Esophagus squamous epithelium (tissue), 5 donors: Measurements from ENCODE around the gene CACNA2D3. TPM values are rescaled to one million over a fixed set of nuclear protein-coding genes. Genes with fewer than 3 reads are reported as not detected.
A peak's percentile ranks its signal among the peaks of the same experiment; 100 is the strongest.

Experiments
- DNase-seq: peaks from one replicate; lab custom pipeline; 2025; lab: John Stamatoyannopoulos, UW
- H3K27ac ChIP-seq, 4 donors: fragments of 200-600 bp; sonication (generic); one replicate each; pipeline ENCODE4 v1.5.1; 2016 to 2019; ENCODE audit warnings: mild to moderate bottlenecking in 1 of 4
- H3K27me3 ChIP-seq, 4 donors: fragments of 200-600 bp; sonication (generic); 1 replicate in 3 of 4; 2 replicates in 1 of 4; pipeline versions ENCODE4 v1.5.1 to v1.6.0; 2017 to 2021; ENCODE audit warnings: antibody characterized with exemption in 1 of 4
- H3K36me3 ChIP-seq, 3 donors: fragments of 200-600 bp; sonication (generic); one replicate each; pipeline ENCODE4 v1.5.1; 2016 to 2019
- H3K4me1 ChIP-seq, 3 donors: fragments of 200-600 bp; sonication (generic); one replicate each; pipeline ENCODE4 v1.5.1; 2017 to 2019
- H3K4me3 ChIP-seq, 4 donors: fragments of 200-600 bp; sonication (generic); 1 replicate in 3 of 4; 2 replicates in 1 of 4; pipeline ENCODE4 v1.5.1; 2016 to 2019; ENCODE audit warnings: mild to moderate bottlenecking in 2 of 4, moderate library complexity in 1 of 4
- H3K9me3 ChIP-seq, 3 donors: fragments of 200-600 bp; sonication (generic); one replicate each; pipeline ENCODE4 v1.5.1; 2016 to 2019
- CTCF ChIP-seq, 6 experiments: fragments of 450-650 bp in 4 of 6; fragments of 200-600 bp in 2 of 6; sonication (generic) in 2 of 6; IDR thresholded peaks; one replicate each; pipeline ENCODE4 v1.5.1; 2016 to 2019; ENCODE audit warnings: antibody characterized with exemption in 6 of 6, mild to moderate bottlenecking in 4 of 6, moderate library complexity in 4 of 6
- POLR2A ChIP-seq, 4 donors: fragments of 450-650 bp; IDR thresholded peaks; one replicate each; pipeline ENCODE4 v1.6.1; 2017; ENCODE audit warnings: antibody characterized with exemption in 4 of 4, mild to moderate bottlenecking in 4 of 4, moderate library complexity in 3 of 4
- WGBS, 2 donors: methylation state at CpG; one replicate each; pipeline ENCODE4 v1.1.5; 2018; 5-methylcytosine and 5-hydroxymethylcytosine counted together
- intact Hi-C: fragments of 100-400 bp; cut with DNase I; formaldehyde crosslinking; loops from one replicate; pipeline ENCODE4 v1.15.0; 2022
- total RNA-seq, 4 donors: library from RNA; depleted of rRNA; stranded (reverse); fragments of >200 nt; gene quantifications; one replicate each; pipeline ENCODE4 v1.1.0, GENCODE V29; 2016
- donor health status: DM: yes; HTN: yes; CAD: no.

The CACNA2D3 gene
- total RNA-seq, 4 donors from 2014 or later: 1.2 to 7.1 (median 5.1) TPM

- 66 to 75% methylated on average over 2 of the region's 2 CpGs for WGBS, 2 donors
- Histone ChIP-seq H3K27me3 (no peaks in the 10 kb centered on the region), H3K4me3 (no peak overlapping the region), H3K4me1 (no peaks in the 10 kb centered on the region), H3K9me3 (no peaks in the 10 kb centered on the region), H3K27ac (no peak overlapping the region), H3K36me3 (no peaks in the 10 kb centered on the region)
- DNase-seq: no peak
- intact Hi-C loops: no loop called here
- TF ChIP-seq CTCF (IDR thresholded peaks at IDR 0.05): no peak
- TF ChIP-seq POLR2A (IDR thresholded peaks at IDR 0.05): no peak
These were observed 312.4 kb downstream of the CACNA2D3 start for GRCh38 chr3:54434756-54435155.

- no peak for DNase-seq
- no peaks in the 10 kb centered on the region for H3K36me3 ChIP-seq
- TF ChIP-seq CTCF (IDR thresholded peaks at IDR 0.05): no peak
- TF ChIP-seq POLR2A (IDR thresholded peaks at IDR 0.05): no peak
- H3K4me3 ChIP-seq: no peak overlapping the region
- no peaks in the 10 kb centered on the region for H3K27me3 ChIP-seq
- intact Hi-C loops: no loop called here
- no peaks in the 10 kb centered on the region for H3K9me3 ChIP-seq
- H3K27ac ChIP-seq: no peak overlapping the region
- 75 to 84% methylated on average over 2 of the region's 2 CpGs for WGBS, 2 donors
- H3K4me1 ChIP-seq: peaks cover 0 to 9% (median 0%) of the 10 kb centered on the region in 3 donors
These were observed 314.9 kb downstream of the CACNA2D3 start for GRCh38 chr3:54437271-54437670.

GRCh38 chr3:54443561-54444161, 321.3 kb downstream of the CACNA2D3 start:
- Histone ChIP-seq H3K4me3 (no peak overlapping the region), H3K27ac (peak overlapping the region; percentile 19 to 81 (median 62)), H3K27me3 (no peaks in the 10 kb centered on the region), H3K9me3 (no peaks in the 10 kb centered on the region), H3K36me3 (no peaks in the 10 kb centered on the region), H3K4me1 (peaks cover 25 to 71% (median 43%) of the 10 kb centered on the region in 3 donors)
- DNase-seq: no peak
- intact Hi-C loops: no loop called here
- no peak for TF ChIP-seq POLR2A (IDR thresholded peaks at IDR 0.05)
- TF ChIP-seq CTCF (IDR thresholded peaks at IDR 0.05): no peak
- 20 to 23% methylated on average over 10 to 11 of the region's 11 CpGs for WGBS, 2 donors

GRCh38 chr3:54445630-54446029, 323.3 kb downstream of the CACNA2D3 start:
- no peak for DNase-seq
- Histone ChIP-seq H3K27me3 (no peaks in the 10 kb centered on the region), H3K4me3 (no peak overlapping the region), H3K36me3 (no peaks in the 10 kb centered on the region), H3K9me3 (no peaks in the 10 kb centered on the region), H3K27ac (peak overlapping the region in 3 of 4 donors; percentile 1 to 81 (median 78)), H3K4me1 (peaks cover 25 to 71% (median 43%) of the 10 kb centered on the region in 3 donors)
- WGBS, 2 donors: 31 to 40% methylated on average over 1 of the region's 1 CpG
- intact Hi-C loops: no loop called here
- TF ChIP-seq POLR2A (IDR thresholded peaks at IDR 0.05) (no peak), CTCF (IDR thresholded peaks at IDR 0.05) (no peak)

- no peaks in the 10 kb centered on the region for H3K36me3 ChIP-seq
- no peaks in the 10 kb centered on the region for H3K9me3 ChIP-seq
- TF ChIP-seq CTCF (IDR thresholded peaks at IDR 0.05): no peak
- no peak for TF ChIP-seq POLR2A (IDR thresholded peaks at IDR 0.05)
- no peak for DNase-seq
- H3K4me1 ChIP-seq: peaks cover 25 to 60% (median 42%) of the 10 kb centered on the region in 3 donors
- H3K27me3 ChIP-seq: no peaks in the 10 kb centered on the region
- H3K4me3 ChIP-seq: no peak overlapping the region
- intact Hi-C loops: no loop called here
- H3K27ac ChIP-seq: peak overlapping the region; percentile 3 to 81 (median 68)
- 17 to 43% methylated on average over 2 of the region's 2 CpGs for WGBS, 2 donors
These were observed 325.1 kb downstream of the CACNA2D3 start for GRCh38 chr3:54447427-54447826.
